ENCODE results near the gene PALLD. TPM values are rescaled to one million over a fixed set of nuclear protein-coding genes. Genes with fewer than 3 reads are reported as not detected.
A peak's percentile ranks its signal among the peaks of the same experiment; 100 is the strongest.

PALLD gene
- total RNA-seq, 1 donor from 2014 or later: 104 TPM

- no peak for ATAC-seq
- DNase-seq (ENCODE audit: low spot score): no peak
- intact Hi-C loops (cut with DNase I): no loop called here
Observed at GRCh38 chr4:168705121-168705520, 208.3 kb downstream of the PALLD start.

GRCh38 chr4:168707205-168707604, 210.4 kb downstream of the PALLD start:
- no peak for DNase-seq (ENCODE audit: low spot score)
- intact Hi-C loops (cut with DNase I): no loop called here
- no peak for ATAC-seq

GRCh38 chr4:168708108-168708507, 211.3 kb downstream of the PALLD start:
- intact Hi-C loops (cut with DNase I): no loop called here
- DNase-seq (ENCODE audit: low spot score): no peak
- no peak for ATAC-seq

DNA sequence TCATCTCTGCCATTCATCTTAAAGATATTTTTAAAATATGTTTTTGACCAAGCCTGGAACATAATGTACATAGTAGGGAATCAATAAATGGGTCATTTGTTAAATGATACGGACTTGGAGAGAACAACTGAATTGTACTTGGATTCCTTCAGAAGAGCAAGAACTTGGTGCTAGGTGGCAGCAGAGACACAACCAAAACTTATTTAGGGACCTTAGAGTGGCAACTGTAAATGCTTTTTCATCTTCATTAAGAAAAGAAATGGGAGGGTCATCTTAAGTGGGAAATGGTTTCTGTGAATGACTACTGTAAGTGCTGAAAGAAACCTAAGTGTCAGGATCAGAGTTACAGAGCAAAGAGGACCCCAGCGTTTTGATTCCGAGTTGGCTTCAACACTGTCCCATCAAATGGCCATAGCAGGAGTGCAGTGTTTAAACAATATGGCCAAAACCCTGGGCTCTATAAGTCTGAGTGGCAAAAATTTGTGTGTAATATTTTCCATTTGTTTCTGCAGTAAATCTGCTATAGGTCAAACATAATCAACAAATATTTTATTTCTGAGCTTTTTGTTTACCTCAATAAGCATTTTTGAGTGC, 213.6 kb downstream of the PALLD start:
- ATAC-seq: peak; percentile 84
- intact Hi-C loops (cut with DNase I): loop anchor here (5.0 kb wide), 1 partner anchor 207 kb away; no protein-coding TSS in a partner anchor
- no peak for DNase-seq (ENCODE audit: low spot score)

- DNase-seq (ENCODE audit: low spot score) (no peak), ATAC-seq (peak; percentile 46)
- intact Hi-C loops (cut with DNase I): loop anchor here (5.0 kb wide), 1 partner anchor 206 kb away; no protein-coding TSS in a partner anchor
Observed at GRCh38 chr4:168711197-168712140, 214.6 kb downstream of the PALLD start.

DNA sequence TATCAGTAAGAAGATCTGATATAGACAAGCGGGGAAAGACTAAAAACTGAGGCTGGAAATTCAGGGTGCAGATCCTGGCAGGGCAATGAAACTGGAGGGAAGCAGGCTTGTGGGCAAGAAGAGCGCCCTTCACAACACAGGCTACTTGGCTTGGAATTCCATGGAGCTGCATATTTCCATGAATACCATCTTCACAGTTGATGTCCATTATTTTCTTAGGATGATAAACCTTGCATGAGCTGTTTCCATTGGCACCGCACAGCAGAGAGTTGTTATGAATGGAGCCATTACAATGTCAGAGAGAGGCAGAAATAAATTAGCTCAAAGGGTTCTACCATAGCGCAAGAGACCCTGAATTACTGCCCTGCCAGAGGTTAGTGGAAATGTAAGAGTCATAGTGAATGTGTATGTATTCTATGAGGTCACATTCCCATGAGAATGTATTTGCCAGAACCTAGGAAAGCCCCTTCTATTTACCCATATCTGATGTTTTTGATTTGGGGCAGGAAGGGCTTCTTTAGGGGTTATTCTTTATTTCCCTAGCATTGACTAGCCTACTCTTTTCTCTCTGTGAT, 215.6 kb downstream of the PALLD start:
- DNase-seq (ENCODE audit: low spot score) (no peak), ATAC-seq (no peak)
- intact Hi-C loops (cut with DNase I): loop anchor here (5.0 kb wide), 1 partner anchor 205 kb away; no protein-coding TSS in a partner anchor

- intact Hi-C loops (cut with DNase I): loop anchor here (5.0 kb wide), 1 partner anchor 204 kb away; no protein-coding TSS in a partner anchor
- DNase-seq (ENCODE audit: low spot score) (no peak), ATAC-seq (no peak)
Observed at GRCh38 chr4:168713253-168713652, 216.4 kb downstream of the PALLD start.

DNA sequence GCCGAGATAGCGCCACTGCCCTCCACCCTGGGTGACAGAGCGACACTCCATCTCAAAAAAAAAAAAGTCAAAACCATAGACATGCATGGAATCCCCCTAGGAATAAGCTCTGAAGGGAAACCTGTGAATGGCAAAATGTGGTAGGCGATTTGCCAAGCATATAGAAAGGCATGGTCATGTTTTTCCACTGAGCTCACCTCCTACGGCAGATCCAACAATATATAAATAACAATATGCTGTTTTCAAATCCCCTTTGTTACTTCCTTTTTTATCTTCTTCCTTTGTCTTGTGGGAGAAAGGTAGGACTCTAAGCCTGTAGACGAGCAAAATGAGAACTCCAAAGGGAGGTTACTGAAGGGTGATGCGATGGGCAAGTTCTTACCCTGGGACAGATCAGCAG, 219.0 kb downstream of the PALLD start:
- intact Hi-C loops (cut with DNase I): no loop called here
- DNase-seq (ENCODE audit: low spot score) (no peak), ATAC-seq (no peak)

GRCh38 chr4:168716406-168717129, 219.7 kb downstream of the PALLD start:
- DNase-seq (ENCODE audit: low spot score): no peak
- ATAC-seq: peak; percentile 90
- intact Hi-C loops (cut with DNase I): no loop called here

- ATAC-seq (peak; percentile 81), DNase-seq (ENCODE audit: low spot score) (no peak)
- intact Hi-C loops (cut with DNase I): no loop called here
Observed at GRCh38 chr4:168717847-168718246, 221.0 kb downstream of the PALLD start.

DNA sequence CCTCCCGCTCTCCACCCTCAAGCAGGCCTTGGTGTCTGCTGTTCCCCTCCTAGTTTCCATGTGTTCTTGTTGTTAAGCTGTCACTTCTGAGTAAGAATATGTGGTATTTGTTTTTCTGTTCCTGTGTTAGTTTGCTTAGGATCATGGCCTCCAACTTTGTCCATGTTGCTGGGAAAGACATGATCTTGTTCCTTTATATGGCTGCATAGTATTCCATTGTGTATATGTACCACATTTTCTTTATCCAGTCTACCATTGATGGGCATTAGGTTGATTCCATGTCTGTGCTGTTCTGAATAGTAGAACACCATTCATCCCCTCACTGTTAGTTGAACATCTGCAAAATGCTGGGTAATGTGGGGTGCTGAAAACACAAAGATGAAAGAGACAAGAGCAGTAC, 222.9 kb downstream of the PALLD start:
- DNase-seq (ENCODE audit: low spot score): no peak
- intact Hi-C loops (cut with DNase I): no loop called here
- ATAC-seq: no peak

GRCh38 chr4:168720396-168720900, 223.6 kb downstream of the PALLD start:
- DNase-seq (ENCODE audit: low spot score): no peak
- intact Hi-C loops (cut with DNase I): no loop called here
- no peak for ATAC-seq

DNA sequence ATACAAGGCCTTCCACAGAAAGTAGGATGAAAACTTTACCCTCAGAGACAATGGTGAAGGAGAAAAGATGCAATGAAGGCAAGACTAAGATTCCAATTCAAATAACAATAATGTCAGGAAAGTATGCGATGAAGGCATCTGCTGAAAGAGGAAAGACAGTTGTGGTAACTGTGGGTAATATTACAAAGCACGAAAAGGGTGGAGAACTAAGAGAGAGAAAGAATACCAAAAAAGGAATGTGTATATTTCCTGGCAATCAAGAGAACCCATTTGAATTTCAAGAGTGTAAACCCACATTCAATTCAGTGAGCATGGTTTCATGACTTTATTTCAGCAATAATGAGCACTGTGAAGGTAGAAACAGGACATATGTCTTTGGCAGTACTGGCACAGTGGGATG, 225.5 kb downstream of the PALLD start:
- no peak for DNase-seq (ENCODE audit: low spot score)
- ATAC-seq: no peak
- intact Hi-C loops (cut with DNase I): no loop called here

DNA sequence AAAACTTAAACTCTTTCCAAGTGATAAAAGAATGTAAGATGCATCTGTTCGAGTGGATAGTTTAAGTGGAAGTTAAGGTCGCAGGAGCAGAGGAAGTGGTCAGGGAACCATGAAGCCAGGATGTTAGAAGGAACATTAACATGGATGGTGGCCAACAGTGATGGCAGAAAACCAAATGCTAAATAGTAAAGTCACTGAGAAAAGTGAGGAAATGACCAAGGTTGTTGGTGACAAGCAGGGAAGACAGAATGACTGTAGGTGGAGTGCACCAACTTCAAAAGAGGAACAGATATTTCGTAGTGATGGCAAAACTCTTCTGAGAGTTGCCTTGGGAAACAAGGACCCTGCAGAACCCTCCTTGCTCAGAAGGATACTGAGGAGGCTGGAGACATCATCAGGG, 226.2 kb downstream of the PALLD start:
- DNase-seq (ENCODE audit: low spot score) (no peak), ATAC-seq (peak; percentile 46)
- intact Hi-C loops (cut with DNase I): no loop called here

- intact Hi-C loops (cut with DNase I): no loop called here
- ATAC-seq: no peak
- no peak for DNase-seq (ENCODE audit: low spot score)
Observed at GRCh38 chr4:168723569-168723968, 226.7 kb downstream of the PALLD start.

GRCh38 chr4:168724243-168724642, 227.4 kb downstream of the PALLD start:
- no peak for ATAC-seq
- intact Hi-C loops (cut with DNase I): no loop called here
- DNase-seq (ENCODE audit: low spot score): no peak

GRCh38 chr4:168724686-168725411, 228.0 kb downstream of the PALLD start:
- no peak for ATAC-seq
- no peak for DNase-seq (ENCODE audit: low spot score)
- intact Hi-C loops (cut with DNase I): no loop called here

DNA sequence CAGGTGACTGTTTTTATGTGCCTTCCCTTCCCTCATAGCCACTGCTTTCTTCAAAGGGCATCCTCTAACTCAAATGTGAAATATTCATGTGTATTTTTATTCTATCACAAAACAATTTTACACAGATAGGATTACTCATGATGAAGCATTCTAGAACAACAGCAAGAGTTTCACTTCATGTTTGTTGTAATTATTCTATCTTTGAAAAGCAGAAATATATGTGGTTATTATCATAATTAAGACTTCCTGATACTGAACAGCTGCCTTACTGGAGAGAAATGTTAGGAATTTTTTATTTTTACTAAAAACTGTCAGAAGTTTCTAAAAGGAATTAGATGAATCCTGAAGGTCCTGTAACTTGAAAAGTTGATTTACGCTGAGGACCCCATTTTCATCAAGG, 229.1 kb downstream of the PALLD start:
- no peak for ATAC-seq
- DNase-seq (ENCODE audit: low spot score): no peak
- intact Hi-C loops (cut with DNase I): no loop called here
